ENCODE data around the gene FLOT1. TPM values are rescaled to one million over a fixed set of nuclear protein-coding genes. Genes with fewer than 3 reads are reported as not detected.

The FLOT1 gene
- total and polyA plus RNA-seq, 2 of the 13 experiments (the other 11 are each of a cell fraction or from before 2014, with no cell fraction given) = 82.3 to 130 TPM

- TF ChIP-seq, protein P1, sequence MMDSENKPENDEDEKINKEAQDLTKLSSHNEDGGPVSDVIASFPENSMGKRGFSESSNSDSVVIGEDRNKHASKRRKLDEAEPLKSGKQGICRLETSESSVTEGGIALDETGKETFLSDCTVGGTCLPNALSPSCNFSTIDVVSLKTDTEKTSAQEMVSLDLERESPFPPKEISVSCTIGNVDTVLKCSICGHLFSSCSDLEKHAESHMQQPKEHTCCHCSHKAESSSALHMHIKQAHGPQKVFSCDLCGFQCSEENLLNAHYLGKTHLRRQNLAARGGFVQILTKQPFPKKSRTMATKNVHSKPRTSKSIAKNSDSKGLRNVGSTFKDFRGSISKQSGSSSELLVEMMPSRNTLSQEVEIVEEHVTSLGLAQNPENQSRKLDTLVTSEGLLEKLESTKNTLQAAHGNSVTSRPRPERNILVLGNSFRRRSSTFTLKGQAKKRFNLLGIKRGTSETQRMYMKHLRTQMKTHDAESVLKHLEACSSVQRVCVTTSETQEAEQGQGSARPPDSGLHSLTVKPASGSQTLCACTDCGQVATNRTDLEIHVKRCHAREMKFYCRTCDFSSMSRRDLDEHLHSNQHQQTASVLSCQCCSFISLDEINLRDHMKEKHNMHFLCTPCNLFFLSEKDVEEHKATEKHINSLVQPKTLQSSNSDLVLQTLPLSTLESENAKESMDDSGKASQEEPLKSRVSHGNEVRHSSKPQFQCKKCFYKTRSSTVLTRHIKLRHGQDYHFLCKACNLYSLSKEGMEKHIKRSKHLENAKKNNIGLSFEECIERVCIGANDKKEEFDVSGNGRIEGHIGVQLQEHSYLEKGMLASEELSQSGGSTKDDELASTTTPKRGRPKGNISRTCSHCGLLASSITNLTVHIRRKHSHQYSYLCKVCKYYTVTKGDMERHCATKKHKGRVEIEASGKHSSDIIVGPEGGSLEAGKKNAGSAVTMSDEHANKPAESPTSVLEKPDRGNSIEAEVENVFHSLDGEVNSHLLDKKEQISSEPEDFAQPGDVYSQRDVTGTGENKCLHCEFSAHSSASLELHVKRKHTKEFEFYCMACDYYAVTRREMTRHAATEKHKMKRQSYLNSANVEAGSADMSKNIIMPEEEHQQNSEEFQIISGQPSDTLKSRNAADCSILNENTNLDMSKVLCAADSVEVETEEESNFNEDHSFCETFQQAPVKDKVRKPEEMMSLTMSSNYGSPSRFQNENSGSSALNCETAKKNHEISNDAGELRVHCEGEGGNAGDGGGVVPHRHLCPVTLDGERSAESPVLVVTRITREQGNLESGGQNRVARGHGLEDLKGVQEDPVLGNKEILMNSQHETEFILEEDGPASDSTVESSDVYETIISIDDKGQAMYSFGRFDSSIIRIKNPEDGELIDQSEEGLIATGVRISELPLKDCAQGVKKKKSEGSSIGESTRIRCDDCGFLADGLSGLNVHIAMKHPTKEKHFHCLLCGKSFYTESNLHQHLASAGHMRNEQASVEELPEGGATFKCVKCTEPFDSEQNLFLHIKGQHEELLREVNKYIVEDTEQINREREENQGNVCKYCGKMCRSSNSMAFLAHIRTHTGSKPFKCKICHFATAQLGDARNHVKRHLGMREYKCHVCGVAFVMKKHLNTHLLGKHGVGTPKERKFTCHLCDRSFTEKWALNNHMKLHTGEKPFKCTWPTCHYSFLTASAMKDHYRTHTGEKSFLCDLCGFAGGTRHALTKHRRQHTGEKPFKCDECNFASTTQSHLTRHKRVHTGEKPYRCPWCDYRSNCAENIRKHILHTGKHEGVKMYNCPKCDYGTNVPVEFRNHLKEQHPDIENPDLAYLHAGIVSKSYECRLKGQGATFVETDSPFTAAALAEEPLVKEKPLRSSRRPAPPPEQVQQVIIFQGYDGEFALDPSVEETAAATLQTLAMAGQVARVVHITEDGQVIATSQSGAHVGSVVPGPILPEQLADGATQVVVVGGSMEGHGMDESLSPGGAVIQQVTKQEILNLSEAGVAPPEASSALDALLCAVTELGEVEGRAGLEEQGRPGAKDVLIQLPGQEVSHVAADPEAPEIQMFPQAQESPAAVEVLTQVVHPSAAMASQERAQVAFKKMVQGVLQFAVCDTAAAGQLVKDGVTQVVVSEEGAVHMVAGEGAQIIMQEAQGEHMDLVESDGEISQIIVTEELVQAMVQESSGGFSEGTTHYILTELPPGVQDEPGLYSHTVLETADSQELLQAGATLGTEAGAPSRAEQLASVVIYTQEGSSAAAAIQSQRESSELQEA (CRISPR knock-in tag; IDR thresholded peaks at IDR 0.05; ENCODE audit: not compliant biosample characterization) = no peak
- TF ChIP-seq, protein P2, sequence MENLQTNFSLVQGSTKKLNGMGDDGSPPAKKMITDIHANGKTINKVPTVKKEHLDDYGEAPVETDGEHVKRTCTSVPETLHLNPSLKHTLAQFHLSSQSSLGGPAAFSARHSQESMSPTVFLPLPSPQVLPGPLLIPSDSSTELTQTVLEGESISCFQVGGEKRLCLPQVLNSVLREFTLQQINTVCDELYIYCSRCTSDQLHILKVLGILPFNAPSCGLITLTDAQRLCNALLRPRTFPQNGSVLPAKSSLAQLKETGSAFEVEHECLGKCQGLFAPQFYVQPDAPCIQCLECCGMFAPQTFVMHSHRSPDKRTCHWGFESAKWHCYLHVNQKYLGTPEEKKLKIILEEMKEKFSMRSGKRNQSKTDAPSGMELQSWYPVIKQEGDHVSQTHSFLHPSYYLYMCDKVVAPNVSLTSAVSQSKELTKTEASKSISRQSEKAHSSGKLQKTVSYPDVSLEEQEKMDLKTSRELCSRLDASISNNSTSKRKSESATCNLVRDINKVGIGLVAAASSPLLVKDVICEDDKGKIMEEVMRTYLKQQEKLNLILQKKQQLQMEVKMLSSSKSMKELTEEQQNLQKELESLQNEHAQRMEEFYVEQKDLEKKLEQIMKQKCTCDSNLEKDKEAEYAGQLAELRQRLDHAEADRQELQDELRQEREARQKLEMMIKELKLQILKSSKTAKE (CRISPR knock-in tag; IDR thresholded peaks at IDR 0.05; ENCODE audit: borderline replicate concordance) = no peak
- TF ChIP-seq TERF1 (CRISPR knock-in tag; IDR thresholded peaks at IDR 0.05) (no peak), NFRKB (IDR thresholded peaks at IDR 0.05) (no peak), ZNF800 (CRISPR knock-in tag; IDR thresholded peaks at IDR 0.05) (0 out of 2 replicates have a peak, but pooled peaks have one; percentile 43), TFDP1 (CRISPR knock-in tag; IDR thresholded peaks at IDR 0.05; ENCODE audit: borderline replicate concordance) (peak; percentile 38; the same call in 1 of the 2 replicates), ZNF30 (CRISPR knock-in tag; IDR thresholded peaks at IDR 0.05) (no peak), NCOA5 (CRISPR knock-in tag; IDR thresholded peaks at IDR 0.05) (no peak), ZNF891 (CRISPR knock-in tag; IDR thresholded peaks at IDR 0.05) (peak; percentile 67; the same call in 1 of the 2 replicates), RFX5 (IDR thresholded peaks at IDR 0.05; ENCODE audit: low read depth, low read length) (no peak)
- TF ChIP-seq, protein P3, sequence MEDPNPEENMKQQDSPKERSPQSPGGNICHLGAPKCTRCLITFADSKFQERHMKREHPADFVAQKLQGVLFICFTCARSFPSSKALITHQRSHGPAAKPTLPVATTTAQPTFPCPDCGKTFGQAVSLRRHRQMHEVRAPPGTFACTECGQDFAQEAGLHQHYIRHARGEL (CRISPR knock-in tag; IDR thresholded peaks at IDR 0.05) = no peak
Observed at GRCh38 chr6:30749554-30750378, 7.3 kb upstream of the FLOT1 start (continued).
